Stimulated activated CD4-positive, alpha-beta T cell treated with anti-CD3 and anti-CD28 coated beads, Interleukin-1b, Interleukin-23, amount 100 ng/mL, for 48 hours (primary cell): Measurements from ENCODE around the gene PPFIBP2.

ENCODE experiments used
- DNase-seq: peaks from one replicate; pipeline ENCODE4 v3.0.0-alpha.2; 2020

The PPFIBP2 gene

DNA sequence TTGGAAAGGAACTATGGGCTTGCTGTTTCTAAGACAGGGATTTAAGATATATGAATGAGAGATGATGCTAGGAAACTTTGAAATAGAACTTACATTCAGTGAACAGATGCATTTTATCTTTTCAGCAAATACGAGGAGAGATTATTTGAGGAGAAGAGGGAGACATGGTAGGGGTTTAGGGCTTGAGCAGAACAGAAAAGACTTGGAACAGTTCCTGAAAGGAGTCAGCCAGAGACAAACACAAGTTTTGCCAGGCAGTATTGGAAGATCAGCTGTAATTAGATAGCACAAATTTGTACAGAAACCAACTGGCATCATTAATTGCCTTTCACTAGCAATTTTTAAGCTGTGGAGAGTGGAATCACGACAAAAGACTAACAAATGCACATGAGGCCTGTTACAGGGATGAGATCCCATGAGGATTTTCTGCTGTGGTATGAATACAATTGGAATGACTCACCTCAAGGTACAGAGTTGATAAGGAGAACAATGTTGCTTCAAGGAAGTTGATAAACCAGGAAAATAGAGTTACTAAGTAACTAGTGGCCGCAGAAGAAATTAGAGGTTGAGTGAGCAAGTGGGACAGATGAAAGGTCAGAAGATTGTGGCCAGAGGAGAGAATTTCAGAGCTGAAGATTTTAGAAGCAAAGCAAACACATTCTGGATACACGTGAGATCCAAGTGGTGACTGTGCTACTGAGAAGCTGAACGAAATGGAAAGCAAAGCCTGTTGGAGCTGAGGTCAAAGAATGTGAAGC is 91.6 kb downstream of the PPFIBP2 start:
- DNase-seq: no peak

DNA sequence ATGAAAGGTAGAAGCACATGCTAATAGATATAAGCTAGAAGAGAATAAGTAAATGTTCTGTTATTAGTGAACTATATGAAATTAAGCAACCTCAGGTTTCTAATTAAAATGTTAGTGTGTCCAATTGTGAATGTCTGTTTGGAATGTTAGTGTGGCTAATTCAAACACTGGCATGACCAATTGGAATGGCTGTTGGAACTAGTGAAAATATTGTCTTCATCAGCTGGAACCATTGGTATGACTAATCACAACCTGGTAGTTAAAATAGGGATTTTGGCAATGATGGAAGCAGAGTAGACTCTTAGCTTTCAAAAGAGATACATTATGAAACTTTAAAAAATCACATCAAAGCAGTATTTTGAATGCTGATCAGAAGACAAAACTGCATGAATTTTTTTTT is 92.7 kb downstream of the PPFIBP2 start:
- DNase-seq: no peak

DNA sequence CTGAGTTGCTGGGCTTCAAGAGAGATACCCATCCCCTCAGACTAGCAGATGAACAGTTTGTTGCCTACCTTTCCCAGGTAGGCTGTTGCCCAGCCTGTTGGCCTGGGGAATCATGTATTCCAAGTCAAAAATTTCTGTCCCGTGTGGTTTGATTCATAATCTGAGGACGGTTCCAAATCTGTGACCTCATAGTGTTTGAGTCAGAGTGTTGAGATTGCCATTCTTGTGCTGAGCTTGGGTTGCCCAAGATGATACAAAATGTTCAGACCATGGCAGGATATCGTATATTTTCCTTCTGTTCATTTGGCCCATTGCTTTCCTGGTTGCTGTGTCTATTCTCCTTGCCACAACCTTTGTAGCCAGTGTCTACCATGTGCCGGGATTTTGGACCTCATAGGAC is 95.2 kb downstream of the PPFIBP2 start:
- DNase-seq: no peak

DNA sequence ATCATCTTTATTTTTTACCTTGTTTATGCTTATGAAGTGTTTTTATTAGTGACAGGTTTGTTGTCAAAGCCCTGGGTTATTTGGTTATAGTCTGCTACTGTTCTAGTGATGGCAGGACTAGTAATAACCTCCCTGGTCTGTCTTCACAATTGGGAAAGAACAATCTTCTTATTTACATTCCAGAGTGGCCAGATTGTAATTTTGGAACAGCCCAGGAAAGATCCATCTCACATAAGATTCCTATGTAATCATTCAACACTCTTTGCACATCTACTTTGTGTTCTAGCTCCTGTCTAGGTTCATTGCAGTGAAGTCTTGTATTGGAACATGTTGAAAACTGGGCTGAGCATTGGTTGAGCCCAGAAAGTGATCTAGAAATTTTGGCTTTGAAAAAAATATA is 95.7 kb downstream of the PPFIBP2 start:
- no peak for DNase-seq

DNA sequence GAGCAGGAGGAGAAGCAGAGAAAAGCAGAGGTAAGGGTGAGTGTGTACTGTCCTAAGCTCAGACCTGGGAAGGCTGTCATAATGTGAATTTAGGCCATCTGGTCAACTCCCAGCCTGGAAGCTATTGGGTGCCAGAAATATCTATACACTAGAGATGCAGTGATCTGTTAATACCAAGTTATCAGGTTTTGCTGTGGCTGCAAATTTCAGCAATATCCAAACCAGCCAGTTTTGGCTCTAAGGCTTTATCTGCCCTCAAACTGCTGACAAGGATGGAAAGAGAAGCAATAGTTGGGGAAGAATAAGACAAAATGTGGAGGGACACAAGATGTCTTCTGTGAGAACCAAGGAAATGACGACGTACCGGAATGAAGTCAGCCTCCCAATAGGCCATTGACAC is 96.6 kb downstream of the PPFIBP2 start:
- no peak for DNase-seq

DNA sequence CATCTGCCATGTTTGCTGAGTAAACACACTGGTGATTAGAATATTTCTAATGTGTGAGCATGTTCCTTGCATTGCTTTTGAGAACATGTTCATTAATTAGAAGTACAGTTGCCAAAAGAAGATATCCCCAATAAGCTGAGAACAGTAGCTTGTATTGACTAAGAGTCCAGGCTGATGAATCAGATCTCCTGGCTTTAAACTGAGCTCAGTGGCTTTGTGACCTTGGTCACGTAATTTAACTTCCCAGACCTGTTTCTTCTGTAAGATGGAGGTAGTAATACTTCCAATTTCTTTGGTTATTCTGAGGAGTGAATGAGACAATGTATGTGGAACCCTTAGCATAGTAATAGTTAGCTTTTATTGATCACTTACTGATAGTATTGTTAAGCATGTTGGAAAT is 97.6 kb downstream of the PPFIBP2 start:
- no peak for DNase-seq

DNA sequence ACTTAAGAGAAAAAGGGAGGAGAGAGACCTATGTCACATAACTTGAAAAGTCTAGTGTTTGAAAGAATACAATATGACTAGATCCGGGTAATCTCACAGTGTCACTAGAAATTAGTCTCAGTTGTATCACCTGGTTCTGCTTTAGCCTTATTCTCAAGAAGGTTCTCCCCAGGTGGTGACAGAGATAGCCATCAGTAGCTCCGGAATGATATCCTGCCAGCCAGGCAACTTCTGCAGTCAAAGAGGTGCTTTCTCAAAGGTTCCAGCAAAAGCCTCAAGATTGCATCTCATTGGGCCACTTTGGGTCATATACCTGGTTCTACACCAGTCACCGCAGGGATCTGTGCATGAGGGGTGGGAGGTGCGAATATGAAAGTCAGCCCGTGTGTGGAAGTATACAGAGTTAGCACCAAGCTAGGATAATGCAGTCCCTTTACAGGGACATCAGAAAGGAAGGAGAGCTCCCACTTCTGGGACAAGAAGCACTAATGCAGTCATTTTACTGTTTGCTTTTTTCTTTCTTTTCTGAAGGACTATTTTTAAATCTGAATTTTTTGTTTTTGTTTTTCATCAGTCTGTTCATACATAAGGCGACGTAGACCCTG is 98.4 kb downstream of the PPFIBP2 start:
- DNase-seq: no peak

DNA sequence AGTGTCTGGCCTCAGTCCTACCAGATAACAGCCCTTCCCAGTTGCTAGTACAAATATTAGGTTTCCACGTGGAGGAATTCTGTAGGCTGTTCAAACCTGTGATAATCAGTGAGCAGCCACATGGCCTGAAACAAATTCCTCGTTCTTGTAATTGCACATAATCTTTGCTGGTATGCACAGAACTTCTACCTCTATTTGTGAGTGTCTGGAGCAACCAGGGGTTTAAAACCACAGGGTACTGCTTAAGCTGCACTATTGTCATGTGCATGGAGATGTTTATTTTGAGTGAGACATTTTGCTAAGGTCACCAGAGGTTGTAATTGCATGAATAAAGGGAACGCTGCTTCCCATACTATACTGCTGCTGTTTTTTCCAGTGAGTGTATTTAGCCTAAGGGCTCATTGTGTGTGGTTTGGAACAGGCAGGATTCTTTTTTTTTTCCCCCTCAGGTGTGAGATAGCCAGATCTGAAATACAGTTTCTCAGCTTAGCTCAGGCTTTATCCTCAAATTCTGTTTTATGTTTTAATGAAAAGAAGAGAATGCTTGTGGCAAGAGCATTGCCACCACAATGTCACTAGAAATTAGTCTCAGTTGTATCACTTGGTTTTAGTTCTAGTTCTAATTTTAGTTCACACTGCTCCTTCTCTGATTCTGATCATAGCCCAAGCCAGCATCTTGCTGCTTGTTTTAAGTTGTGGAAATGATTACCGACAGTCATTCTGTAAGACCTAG is 99.0 kb downstream of the PPFIBP2 start:
- DNase-seq: no peak

DNA sequence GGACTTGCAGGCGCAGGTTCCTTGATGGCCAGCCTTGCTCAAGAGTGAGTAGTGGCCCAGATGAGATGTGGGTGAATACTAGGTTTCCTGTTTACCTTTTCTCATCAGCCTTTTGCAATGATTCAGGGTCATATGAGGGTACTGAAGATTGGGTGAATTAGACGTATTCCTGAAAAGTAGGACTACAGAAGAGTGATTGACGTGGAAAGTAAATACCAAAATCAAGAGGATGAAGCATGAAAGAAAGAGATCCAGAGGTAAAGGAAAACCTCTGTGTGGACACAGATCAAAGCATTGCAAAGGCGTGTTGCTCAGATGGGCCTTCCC is 99.6 kb downstream of the PPFIBP2 start:
- DNase-seq: no peak

DNA sequence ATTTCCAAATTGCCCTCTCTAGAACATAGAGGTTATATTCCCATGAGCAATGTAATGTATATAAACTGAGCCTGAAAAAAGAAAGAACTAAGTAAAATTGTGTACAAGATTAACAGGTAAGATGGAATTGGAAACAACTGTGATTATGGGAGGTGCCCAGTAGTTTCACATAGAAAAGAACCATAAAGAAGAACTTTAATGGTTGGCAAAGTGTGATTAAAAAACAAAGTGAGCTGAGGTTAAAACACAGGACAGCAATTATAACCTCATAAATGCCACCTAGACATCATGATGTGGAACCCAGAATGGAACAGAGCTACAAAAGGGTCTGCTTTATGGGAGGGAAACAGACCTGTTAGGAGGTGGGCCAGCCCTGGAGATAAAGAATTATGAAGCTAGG is 100.9 kb downstream of the PPFIBP2 start:
- no peak for DNase-seq

DNA sequence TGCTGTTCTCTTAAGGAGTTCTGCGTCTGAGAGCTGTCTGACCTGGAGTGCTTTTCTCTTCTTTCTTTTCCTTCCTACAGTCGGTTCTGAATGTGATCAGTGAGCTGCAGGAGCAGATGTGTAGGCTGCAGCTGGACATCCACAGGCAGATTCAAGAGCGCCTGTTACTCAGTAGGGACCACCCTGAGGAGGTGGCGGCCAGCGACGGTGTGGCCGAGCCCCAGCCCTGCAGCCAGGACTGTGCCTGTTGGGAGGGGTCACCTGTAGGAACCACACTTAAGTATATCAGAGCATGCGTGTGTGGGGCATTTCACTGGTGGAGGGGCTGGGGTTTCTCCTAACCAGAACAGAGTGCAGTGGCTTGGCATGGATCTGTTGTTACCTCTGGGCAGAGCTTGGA is 103.2 kb downstream of the PPFIBP2 start:
- DNase-seq: no peak

DNA sequence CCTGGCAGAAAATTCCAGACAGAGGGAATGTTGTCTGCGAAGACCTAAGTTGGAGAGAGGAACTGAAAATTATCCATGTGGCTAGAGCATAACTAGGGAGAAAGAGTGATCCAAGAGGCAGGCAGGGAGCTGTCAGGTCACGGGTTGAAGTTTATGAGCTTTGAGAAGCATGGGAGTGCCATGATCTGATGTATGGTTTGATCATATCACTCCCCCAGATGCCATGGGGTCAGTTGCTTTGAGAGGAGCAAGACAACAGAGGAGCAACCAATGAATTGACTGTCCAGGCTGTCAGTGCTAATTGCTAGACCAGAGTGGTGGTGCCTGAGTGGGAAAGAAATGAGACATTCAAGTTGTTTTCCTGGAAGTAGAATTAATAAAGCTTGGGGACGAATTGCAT is 105.5 kb downstream of the PPFIBP2 start:
- DNase-seq: no peak

DNA sequence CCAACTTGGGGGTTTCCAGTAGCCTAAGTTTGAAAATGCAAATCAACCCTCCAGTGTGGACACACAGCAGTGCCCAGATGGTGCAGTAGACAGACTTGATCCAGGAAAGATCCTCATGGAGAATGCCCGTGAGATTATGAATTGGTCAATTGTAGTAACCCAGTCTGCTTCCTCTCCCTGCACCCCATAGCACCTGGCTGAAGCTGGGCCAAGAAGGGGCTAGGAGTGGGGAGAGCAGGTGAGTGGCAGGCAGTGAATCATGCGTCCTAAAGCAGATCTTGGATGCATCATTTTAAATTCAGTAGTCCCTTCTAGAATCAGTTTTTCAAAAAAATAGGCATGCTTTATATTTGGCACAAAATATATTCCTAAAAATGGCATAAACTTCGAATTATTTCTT is 107.3 kb downstream of the PPFIBP2 start:
- no peak for DNase-seq

DNA sequence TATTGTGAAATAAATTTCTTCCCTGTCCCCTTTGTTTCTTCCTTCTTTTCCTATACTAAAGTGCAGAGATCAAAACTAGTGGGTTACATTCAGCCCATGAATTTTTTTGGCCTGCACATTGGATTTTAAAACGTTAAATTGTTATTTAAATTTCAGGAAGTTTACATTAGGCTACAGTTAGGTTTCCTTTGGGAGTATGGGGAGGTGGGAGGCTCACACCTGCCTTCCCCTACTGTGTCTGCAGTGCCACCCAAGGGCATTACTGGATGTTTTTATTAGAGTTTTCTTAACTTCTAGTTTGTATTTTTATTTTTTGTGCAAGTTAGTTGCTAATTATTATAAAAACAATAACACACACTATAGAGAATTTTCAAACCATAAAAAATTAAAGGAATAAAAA is 107.8 kb downstream of the PPFIBP2 start:
- DNase-seq: no peak

DNA sequence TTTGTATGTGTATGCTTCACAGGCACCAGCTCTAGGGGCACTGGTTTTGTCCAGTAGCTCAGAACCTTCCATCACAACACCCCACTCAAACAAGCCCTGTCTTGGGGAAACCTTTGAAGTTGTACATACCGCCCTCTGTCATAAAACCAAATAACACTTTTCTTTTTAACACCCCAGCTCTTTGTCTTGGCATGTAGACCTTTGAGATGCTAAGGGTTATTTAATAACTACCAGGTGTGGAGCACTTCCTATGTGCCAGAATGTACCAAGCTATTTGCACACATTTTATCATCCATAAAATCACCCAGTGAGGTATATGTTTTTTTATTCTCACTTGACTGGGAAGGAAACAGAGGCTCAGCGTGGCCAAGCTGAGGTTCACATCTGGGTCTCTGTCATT is 108.9 kb downstream of the PPFIBP2 start:
- DNase-seq: no peak

DNA sequence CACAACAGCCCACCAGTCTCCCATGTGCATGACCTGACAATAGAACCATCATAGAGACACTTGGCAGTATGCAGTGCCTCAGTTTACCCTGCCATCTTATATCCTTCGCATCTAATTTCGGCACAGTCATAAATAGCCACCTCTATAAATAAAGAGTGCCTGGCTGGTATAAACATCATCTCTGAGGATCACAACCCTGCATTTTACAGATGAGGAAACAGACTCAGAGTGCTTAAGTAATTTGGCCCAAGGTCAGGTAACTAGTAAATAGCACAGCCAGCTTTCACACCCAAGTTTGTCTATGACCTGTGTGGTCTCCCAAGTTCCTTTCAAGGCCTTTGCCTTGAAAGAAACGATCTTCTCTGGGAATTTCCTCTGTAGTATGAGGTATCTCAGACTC is 114.9 kb downstream of the PPFIBP2 start:
- no peak for DNase-seq

DNA sequence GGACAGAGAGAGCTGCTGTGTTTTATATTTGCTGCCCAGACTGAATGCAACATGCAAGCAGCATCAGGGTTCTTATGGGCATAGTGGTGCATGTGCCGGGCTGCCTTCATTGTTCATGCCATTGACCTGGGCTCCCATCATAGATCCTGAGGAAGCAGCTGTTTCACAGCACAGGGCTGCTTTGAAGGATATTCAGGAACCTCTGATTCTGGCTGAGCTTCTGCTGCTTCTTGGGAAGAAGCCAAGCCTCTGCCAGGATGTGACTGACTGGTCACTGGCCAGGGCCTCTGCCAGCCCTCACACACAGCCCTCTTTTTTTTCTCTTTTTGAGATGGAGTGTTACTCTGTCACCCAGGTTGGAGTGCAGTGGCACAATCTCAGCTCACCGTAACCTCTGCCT is 116.2 kb downstream of the PPFIBP2 start:
- DNase-seq: no peak

DNA sequence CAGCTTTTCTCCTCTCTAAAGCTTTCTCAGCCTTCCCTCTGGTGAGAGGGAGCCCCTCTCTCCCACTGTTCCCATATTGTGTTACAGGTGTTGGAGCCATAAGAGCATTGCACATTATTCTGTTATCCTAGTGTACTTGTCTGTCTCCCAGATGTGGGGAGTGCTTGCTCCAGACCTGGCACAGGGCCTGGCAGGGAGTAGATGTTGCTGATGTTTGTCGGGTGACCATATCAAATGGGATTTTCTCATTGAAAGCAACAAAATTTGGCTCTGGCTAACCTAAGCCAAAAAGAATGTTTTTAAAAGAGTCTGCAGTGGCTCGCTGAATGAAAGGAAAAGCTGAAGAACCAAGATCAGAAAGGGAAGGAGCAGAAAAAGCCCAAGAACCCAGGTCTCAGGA is 118.4 kb downstream of the PPFIBP2 start:
- no peak for DNase-seq

DNA sequence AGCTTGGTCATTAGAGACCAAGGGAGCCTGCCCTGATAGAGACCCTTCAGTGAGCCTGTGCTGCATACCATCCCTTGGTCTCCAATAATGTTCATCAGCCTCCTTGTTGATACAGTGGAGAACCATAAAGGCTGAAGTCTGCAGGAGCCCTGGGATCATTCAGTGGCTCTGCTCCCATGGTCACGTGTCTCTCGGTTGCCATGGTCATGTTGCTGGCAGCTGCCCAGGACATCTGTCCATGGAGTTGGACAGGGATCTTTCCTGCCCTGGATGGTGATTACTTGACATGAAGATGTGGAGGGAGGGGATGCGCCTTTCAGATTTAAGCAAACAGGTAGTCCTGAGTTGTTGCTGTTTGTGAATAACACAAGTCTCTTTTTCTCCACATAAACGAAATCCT is 121.3 kb downstream of the PPFIBP2 start:
- DNase-seq: no peak

DNA sequence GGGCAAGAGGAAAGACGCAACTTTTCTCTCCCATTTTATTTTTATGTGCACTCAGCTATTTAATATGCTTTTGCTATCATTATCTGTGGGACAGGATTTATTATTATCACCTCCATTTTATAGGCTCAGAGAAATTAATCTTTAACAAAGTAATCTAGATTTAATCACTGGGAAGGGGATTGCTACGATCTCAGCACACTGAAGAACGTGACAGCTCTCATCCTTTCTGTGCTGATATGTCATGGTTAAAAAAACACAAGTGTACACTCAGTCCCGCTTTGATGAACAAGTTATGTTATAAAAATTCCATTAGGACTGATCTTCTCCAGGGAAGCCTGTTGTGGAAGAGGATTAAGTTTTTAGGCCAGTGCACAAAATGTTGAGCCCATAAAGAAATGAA is 121.9 kb downstream of the PPFIBP2 start:
- DNase-seq: no peak

DNA sequence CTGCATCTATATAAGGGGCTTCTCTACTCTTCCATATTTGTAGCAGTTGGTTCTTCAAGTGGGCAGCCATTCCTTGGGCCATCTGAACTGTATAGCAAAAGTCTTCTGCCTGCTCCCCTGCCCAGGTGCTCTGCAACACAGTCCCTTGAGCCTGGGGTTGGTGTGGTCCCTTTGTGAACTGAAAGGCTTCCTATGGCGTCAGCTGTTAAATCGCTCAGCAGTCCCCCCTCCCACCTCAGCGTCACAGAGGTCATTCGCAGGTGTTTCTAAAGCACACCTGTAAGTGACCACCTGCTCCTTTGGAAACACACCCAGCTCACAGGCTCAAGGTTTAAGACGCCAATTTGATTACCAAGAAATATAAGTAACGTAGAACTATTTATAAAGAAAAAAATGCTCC is 122.6 kb downstream of the PPFIBP2 start:
- no peak for DNase-seq

DNA sequence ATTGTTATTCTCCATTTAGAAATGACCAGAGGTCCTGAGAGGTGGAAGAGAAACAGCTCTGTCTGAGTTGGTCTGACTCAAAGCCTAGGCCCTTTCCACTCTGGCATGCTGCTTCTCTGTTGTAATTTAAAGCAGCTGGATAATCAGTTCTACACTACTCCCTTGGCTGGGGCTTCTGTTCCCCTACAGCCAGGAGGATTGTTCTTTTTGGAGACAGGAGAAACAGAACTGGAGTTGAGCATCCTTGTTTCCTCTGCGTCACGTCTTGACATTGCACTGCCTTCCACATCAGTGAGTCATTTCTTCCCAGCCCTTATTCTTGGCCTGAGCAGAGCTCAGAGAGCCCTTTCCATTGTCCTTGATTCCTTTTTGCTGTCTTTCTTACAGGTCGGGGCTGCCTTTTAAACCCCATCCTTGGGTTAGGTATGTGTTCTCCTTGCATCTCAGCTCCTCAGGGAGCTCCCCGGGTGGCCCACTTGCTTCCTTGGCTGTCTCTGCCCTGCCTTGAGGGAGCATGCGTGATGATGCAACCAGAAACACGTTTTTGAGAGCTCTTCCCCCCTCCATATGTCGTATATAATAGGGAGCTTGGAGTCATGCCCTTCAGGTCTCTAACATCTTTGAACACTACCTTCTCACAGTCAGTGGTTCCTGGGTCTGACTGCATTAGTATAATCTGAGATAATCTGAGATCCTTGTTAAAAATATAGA is 123.8 kb downstream of the PPFIBP2 start:
- DNase-seq: no peak

DNA sequence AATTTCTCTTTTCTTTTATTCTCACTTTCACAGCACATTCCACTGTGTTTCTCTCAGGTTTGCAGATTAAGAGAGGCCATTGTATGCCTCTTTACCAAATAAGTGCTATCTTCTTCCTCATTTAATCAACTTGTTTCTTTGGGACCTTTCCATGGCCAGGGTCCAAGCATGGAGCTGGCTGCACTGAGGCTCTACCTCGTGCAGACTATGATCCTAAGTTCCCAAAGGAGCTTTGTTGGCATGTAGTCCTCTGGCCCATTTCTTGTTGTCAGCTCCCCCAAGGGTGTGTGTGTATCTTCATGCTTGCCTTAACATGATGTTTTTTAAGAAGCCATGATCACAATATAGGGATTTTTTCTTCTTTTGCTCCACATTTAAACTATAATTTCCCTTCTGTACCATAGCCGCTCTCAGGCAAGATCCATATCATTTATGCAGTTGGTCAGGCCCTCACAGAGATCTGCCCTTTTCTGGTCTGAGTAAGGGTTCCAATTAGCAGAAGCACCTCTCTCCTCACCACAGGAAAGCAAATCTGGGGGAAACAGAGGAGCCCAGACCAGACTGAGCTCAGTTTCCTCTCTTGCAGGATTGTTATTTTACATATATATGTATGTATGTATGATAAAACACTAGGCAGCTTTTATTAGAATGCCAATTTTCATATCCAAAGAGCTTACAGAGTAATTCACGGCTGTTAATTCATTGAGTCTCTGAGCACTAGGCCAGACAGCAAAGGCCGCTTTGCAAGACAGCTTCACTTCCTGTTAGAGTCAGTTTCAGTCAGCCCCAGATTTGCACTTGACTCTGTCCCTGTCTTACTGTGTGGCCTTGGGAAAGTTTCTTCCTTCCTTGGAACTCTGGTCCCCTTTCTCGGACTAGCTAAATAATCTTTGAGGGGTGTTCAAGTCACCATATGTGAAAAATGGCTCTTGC is 125.2 kb downstream of the PPFIBP2 start:
- no peak for DNase-seq
